Heart left ventricle (tissue), 16 donors: ENCODE data around the gene FAF1. TPM values are rescaled to one million over a fixed set of nuclear protein-coding genes. Genes with fewer than 3 reads are reported as not detected.
"Not testable (repeated sequence)": the region's sequence is repeated elsewhere in the genome, so short reads cannot be mapped to it uniquely, and the experiment has no call there.

Source experiments
- ATAC-seq, 4 donors: fragments of 200-7000 bp; cut with Tn5 transposase; one replicate each; pipeline ENCODE4 v1.9.1; 2020 to 2022; ENCODE audit warnings: moderate library complexity in 4 of 4, mild to moderate bottlenecking in 3 of 4, moderate number of reproducible peaks in 1 of 4
- DNase-seq, 5 donors: peaks; one replicate each; pipeline ENCODE4 v3.0.0-alpha.2; 2020
- H3K27ac ChIP-seq, 12 donors: fragments of 200-600 bp; sonication (generic) in 4 of 12; one replicate each; pipeline versions ENCODE4 v1.5.0 to v1.8.0; 2016 to 2022; ENCODE audit warnings: mild to moderate bottlenecking in 2 of 12
- H3K27me3 ChIP-seq, 9 donors: fragments of 200-600 bp; sonication (generic) in 2 of 9; one replicate each; pipeline versions ENCODE4 v1.5.1 to v1.8.0; 2016 to 2022; ENCODE audit warnings: mild to moderate bottlenecking in 3 of 9
- H3K36me3 ChIP-seq, 9 donors: fragments of 200-600 bp; sonication (generic) in 2 of 9; one replicate each; pipeline versions ENCODE4 v1.5.0 to v1.8.0; 2018 to 2022; ENCODE audit warnings: mild to moderate bottlenecking in 2 of 9
- H3K4me1 ChIP-seq, 12 donors: fragments of 200-600 bp; sonication (generic) in 4 of 12; one replicate each; pipeline versions ENCODE4 v1.5.0 to v1.8.0; 2016 to 2022; ENCODE audit warnings: mild to moderate bottlenecking in 3 of 12
- H3K4me3 ChIP-seq, 12 donors: fragments of 200-600 bp; sonication (generic) in 4 of 12; one replicate each; pipeline versions ENCODE4 v1.5.0 to v1.8.0; 2017 to 2022; ENCODE audit warnings: mild to moderate bottlenecking in 9 of 12, moderate library complexity in 4 of 12
- H3K9me3 ChIP-seq, 12 donors: fragments of 200-600 bp; sonication (generic) in 4 of 12; one replicate each; pipeline versions ENCODE4 v1.5.0 to v1.8.0; 2016 to 2022; ENCODE audit warnings: mild to moderate bottlenecking in 1 of 12
- POLR2A ChIP-seq, 2 donors: fragments of 450-650 bp; IDR thresholded peaks; one replicate each; pipeline ENCODE4 v1.6.1; 2017; ENCODE audit warnings: antibody characterized with exemption in 2 of 2, mild to moderate bottlenecking in 2 of 2, moderate library complexity in 2 of 2
- whole genome bisulfite sequencing, 4 donors: extraction: QIAGEN DNeasy Blood & Tissue Kit in 2 of 4; methylation state at CpG; one replicate each; pipeline versions ENCODE4 v1.1.5 to v1.1.7; 2013 to 2018; 5-methylcytosine and 5-hydroxymethylcytosine counted together
- intact Hi-C, 10 donors: fragments of 100-400 bp; cut with DNase I; formaldehyde crosslinking; loops; one replicate each; pipeline versions ENCODE4 v1.11.1 to v1.14.2; 2022
- polyA plus RNA-seq, 2 donors: library from polyadenylated mRNA; stranded (reverse); fragments of 200-250 nt; gene quantifications; one replicate each; pipeline ENCODE4 v1.2.3, GENCODE V29; 2013
- total RNA-seq, 9 donors: library from RNA; depleted of rRNA in 2 of 9; stranded (reverse); fragments of >200 nt in 2 of 9; fragmentation: NEBNext Ultra II Directional in 3 of 9; extraction: Animal tissue kit (Norgen Biotek cat#: 25700) in 3 of 9; gene quantifications; one replicate each; pipeline versions ENCODE4 v1.1.0 to v1.2.4, GENCODE V29; 2016 to 2023
- TF ChIP-seq, protein P1 (sequence below), 12 donors: fragments of 200-600 bp; sonication (generic) in 4 of 12; IDR thresholded peaks; one replicate each; pipeline versions ENCODE4 v1.5.0 to v1.8.0; 2018 to 2022; ENCODE audit warnings: antibody characterized with exemption in 12 of 12, mild to moderate bottlenecking in 5 of 12
- donor health status: ischemic (EF 13 %, LVEDD 7.1; RV severe dilation, severe dysfunction).
- donor health status: healthy with polysubstance abuse.
- donor health status: DM: no; HTN: yes; CAD: no.
- donor health status: DM: no; HTN: no; CAD: no.
- donor health status: ischemic (EF 25% LVEDD 6.9; RV normal size, moderate dysfunction).
- donor health status: ischemic (EF 25% LVEDD 5.7; RV mildly dilated, moderate dysfunction).
- donor health status: healthy.
- donor health status: DM: yes; HTN: yes; CAD: no.
- donor health status: ischemic (EF 35%, LVEDD 5.7; RV mildly dilated, moderate dysfunction).
- donor health status: nonischemic (EF 11% LVEDD 7.7; RV severe dilation, severe dysfunction).
- donor health status: DM: yes; HTN: yes; CAD: no.
- donor health status: PGD.
- donor health status: ischemic (EF 29% LVEDD 5.4; RV normal size, mild dysfunction).
- donor health status: nonischemic (EF 23%, LVEDD 6.1; RV moderate dilation, normal function).

Gene FAF1
- total and polyA plus RNA-seq, 11 donors = 41.0 to 112 (median 81.3) TPM

DNA sequence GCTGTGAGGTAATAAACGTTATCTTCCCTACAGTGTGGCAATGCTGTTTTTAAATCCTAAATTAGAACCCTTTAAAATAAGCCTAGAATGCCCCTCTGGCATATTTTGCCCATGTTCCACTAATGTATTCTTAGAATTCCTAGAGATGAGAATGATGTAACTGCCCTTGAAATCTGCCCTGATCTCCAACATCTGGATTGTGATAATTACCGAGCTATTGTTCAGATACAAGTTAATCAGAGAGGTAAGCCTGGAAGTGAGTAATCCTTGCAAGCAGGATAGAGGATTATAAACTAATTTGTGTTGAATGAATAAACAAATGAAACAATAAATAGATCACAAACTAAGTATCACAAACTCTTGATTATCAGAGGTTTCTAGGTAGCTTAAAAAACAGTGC is 429.0 kb downstream of the FAF1 start:
- H3K36me3 ChIP-seq = peaks cover 0 to 55% (median 7%) of the 10 kb centered on the region in 9 donors
- no peak overlapping the region for H3K27ac ChIP-seq
- no peaks in the 10 kb centered on the region for H3K9me3 ChIP-seq
- 67 to 74% (median 73%) methylated on average over 2 of the region's 2 CpGs for WGBS, 4 donors
- ATAC-seq (no peak), DNase-seq (no peak)
- no peak overlapping the region for H3K4me3 ChIP-seq
- H3K4me1 ChIP-seq = no peaks in the 10 kb centered on the region
- TF ChIP-seq, protein P1, sequence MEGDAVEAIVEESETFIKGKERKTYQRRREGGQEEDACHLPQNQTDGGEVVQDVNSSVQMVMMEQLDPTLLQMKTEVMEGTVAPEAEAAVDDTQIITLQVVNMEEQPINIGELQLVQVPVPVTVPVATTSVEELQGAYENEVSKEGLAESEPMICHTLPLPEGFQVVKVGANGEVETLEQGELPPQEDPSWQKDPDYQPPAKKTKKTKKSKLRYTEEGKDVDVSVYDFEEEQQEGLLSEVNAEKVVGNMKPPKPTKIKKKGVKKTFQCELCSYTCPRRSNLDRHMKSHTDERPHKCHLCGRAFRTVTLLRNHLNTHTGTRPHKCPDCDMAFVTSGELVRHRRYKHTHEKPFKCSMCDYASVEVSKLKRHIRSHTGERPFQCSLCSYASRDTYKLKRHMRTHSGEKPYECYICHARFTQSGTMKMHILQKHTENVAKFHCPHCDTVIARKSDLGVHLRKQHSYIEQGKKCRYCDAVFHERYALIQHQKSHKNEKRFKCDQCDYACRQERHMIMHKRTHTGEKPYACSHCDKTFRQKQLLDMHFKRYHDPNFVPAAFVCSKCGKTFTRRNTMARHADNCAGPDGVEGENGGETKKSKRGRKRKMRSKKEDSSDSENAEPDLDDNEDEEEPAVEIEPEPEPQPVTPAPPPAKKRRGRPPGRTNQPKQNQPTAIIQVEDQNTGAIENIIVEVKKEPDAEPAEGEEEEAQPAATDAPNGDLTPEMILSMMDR (IDR thresholded peaks at IDR 0.05) = no peak
- no peak for TF ChIP-seq POLR2A (IDR thresholded peaks at IDR 0.05)
- H3K27me3 ChIP-seq = no peaks in the 10 kb centered on the region
- intact Hi-C loops = no loop called here

GRCh38 chr1:50529510-50529909 is 430.6 kb downstream of the FAF1 start:
- ATAC-seq = no peak
- Histone ChIP-seq H3K4me3 (no peak overlapping the region), H3K27me3 (no peaks in the 10 kb centered on the region), H3K27ac (no peak overlapping the region), H3K36me3 (peaks cover 0 to 47% (median 18%) of the 10 kb centered on the region in 9 donors), H3K4me1 (no peaks in the 10 kb centered on the region), H3K9me3 (no peaks in the 10 kb centered on the region)
- intact Hi-C loops = no loop called here
- TF ChIP-seq, protein P1 (IDR thresholded peaks at IDR 0.05) = no peak
- no peak for TF ChIP-seq POLR2A (IDR thresholded peaks at IDR 0.05)
- no peak for DNase-seq

DNA sequence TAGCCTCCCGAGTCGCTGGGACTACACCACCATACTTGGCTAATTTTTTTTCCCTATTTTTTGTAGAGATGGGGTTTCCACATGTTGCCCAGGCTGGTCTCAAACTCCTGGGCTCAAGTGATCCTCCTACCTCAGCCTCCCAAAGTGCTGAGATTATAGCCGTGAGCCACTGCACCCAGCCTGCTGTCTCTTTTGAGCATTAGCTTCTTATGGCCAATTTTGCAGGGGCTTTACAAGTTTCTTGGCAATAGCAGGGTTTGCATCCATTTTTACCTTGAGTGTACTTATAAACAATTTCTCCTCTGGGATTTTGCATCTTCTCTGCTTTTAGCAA is 432.1 kb downstream of the FAF1 start:
- peaks cover 0 to 11% (median 3%) of the 10 kb centered on the region in 12 donors for H3K9me3 ChIP-seq
- ATAC-seq, H3K27ac ChIP-seq, H3K27me3 ChIP-seq, H3K4me3 ChIP-seq, H3K4me1 ChIP-seq, DNase-seq, intact Hi-C loops: not testable (repeated sequence)
- H3K36me3 ChIP-seq = peaks cover 0 to 37% (median 11%) of the 10 kb centered on the region in 9 donors
- WGBS, 4 donors = 92 to 99% (median 95%) methylated on average over 3 of the region's 3 CpGs

GRCh38 chr1:50527249-50527986 is 432.6 kb downstream of the FAF1 start:
- Histone ChIP-seq H3K27me3 (no peaks in the 10 kb centered on the region), H3K4me1 (no peaks in the 10 kb centered on the region), H3K27ac (no peak overlapping the region), H3K9me3 (peaks cover 0 to 13% (median 3%) of the 10 kb centered on the region in 12 donors), H3K4me3 (no peak overlapping the region), H3K36me3 (peaks cover 0 to 34% (median 11%) of the 10 kb centered on the region in 9 donors)
- ATAC-seq (no peak), DNase-seq (no peak)
- TF ChIP-seq POLR2A (IDR thresholded peaks at IDR 0.05) = no peak
- TF ChIP-seq, protein P1 (IDR thresholded peaks at IDR 0.05) = no peak
- intact Hi-C loops = no loop called here
- 96 to 99% (median 98%) methylated on average over 3 of the region's 3 CpGs for WGBS, 4 donors

DNA sequence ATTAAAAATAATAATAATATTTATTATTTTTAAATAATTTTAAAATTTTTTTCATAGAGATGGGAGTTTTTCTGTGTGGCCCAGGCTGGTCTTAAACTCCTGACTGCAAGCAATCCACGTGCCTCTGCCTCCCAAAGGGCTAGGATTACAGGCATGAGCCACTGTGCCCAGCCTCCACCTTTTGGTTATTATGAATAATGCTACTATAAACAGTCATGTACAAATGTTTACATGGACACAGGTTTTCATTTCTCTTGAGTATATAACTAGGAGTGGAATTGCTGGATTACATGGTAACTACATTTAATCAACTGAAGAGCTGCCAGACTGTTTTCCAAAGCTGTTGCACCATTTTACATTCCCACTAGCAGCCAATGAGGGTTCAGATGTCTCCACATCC is 433.6 kb downstream of the FAF1 start:
- 95 to 100% (median 97%) methylated on average over 1 of the region's 1 CpG for WGBS, 4 donors
- no peak for ATAC-seq
- H3K4me3 ChIP-seq = no peak overlapping the region
- DNase-seq = no peak
- intact Hi-C loops = no loop called here
- no peak overlapping the region for H3K27ac ChIP-seq
- TF ChIP-seq, protein P1 (IDR thresholded peaks at IDR 0.05) = no peak
- TF ChIP-seq POLR2A (IDR thresholded peaks at IDR 0.05) = no peak
- H3K27me3 ChIP-seq = no peaks in the 10 kb centered on the region
- H3K36me3 ChIP-seq = peaks cover 0 to 31% (median 11%) of the 10 kb centered on the region in 9 donors
- H3K4me1 ChIP-seq = no peaks in the 10 kb centered on the region
- H3K9me3 ChIP-seq = peaks cover 0 to 13% (median 3%) of the 10 kb centered on the region in 12 donors
